OCI-LY7 (cell line): Measurements from ENCODE around the gene NNAT.

Experiments
- CTCF ChIP-seq: fragments of 200-600 bp; sonication (generic); conservative IDR thresholded peaks from 2 replicates; pipeline ENCODE4 v1.5.1; 2014; ENCODE audit warnings: mild to moderate bottlenecking, antibody characterized with exemption, low read length, moderate library complexity, mixed read lengths
- EZH2phosphoT487 ChIP-seq: fragments of 200-600 bp; sonication (generic); IDR thresholded peaks from 2 replicates; pipeline ENCODE4 v1.6.1; 2018; ENCODE audit warnings: low read depth, borderline replicate concordance, mild to moderate bottlenecking, mixed run types, antibody characterized with exemption, low read length, moderate library complexity, mixed read lengths

GRCh38 chr20:37556538-37556937 is 35.5 kb downstream of the NNAT start:
- TF ChIP-seq CTCF: no peak
- TF ChIP-seq EZH2phosphoT487: no peak
